ENCODE measurements around the gene ADCY4.

GRCh38 chr14:24298892-24299254, 36.0 kb downstream of the ADCY4 start:
- TF ChIP-seq CTCF (IDR thresholded peaks at IDR 0.05) (no peak), EP300 (IDR thresholded peaks at IDR 0.05) (no peak)

All from ovary (tissue), 3 donors.